ENCODE measurements around the gene SEZ6L. TPM values are rescaled to one million over a fixed set of nuclear protein-coding genes. Genes with fewer than 3 reads are reported as not detected.

The SEZ6L gene
- total RNA-seq, 1 donor from 2014 or later: not detected

- no peak for DNase-seq (ENCODE audit: low read depth, low spot score)
These were observed 70.3 kb downstream of the SEZ6L start for GRCh38 chr22:26239581-26239980.

DNA sequence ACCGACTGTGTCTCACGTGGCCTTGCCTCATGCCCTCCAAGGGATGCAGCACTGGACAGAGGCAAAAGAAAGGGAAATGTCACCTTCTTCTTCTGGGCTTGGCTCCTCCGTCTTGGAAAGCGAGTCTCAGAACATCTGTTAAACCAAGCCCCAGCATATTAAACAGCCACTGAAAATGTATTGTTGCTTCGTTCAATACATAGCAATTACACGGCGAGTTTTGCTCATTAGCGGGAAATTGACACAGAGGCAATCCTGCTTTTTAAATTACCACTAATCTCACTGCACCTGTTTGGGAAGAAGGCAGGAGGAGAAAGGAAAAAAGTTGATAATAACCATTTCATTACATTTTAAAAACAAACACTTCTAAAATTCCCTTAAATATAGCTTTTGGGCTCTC is 72.1 kb downstream of the SEZ6L start:
- no peak for DNase-seq (ENCODE audit: low read depth, low spot score)

DNA sequence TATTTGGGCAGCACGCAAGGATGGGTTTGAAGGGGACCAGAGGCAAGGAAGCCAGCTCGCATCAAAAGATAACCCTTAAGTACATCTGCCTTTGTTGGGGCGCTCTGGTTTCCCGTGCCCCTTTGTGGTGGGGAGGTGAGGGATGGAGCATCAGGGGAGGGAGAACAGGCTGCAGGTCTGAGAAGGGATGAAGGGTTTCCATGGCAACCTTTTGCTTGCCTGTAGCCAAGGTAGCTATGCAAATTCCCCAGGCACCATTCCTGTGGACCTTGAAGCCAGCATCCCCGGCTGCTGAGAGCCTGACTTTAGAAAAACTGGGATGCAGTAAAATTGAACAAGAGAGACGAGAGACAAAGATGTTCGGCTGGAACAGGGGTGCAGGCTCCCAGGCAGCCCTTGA is 75.7 kb downstream of the SEZ6L start:
- no peak for DNase-seq (ENCODE audit: low read depth, low spot score)

- DNase-seq (ENCODE audit: low read depth, low spot score): no peak
These were observed 77.3 kb downstream of the SEZ6L start for GRCh38 chr22:26246552-26246951.

- DNase-seq (ENCODE audit: low read depth, low spot score): no peak
These were observed 82.6 kb downstream of the SEZ6L start for GRCh38 chr22:26251869-26252268.

DNA sequence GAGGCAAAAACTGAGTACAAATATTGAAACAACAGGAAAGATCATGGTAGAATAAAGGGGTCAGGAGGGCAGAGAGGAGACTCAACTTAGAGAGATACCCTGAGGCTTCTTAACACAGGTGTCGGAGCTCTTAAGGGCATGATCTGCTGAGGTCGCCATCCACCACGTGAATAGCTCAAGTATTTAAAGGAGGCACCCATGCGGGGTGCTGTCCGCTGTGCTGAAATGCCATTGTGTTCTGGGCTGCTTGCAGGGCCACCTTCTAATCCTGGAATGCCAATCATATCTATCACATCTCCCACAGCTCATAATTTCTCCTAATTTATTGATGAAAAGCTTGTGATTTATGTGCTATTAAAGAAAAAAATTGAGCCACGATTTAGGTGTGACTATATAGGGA is 90.2 kb downstream of the SEZ6L start:
- no peak for DNase-seq (ENCODE audit: low read depth, low spot score)

DNA sequence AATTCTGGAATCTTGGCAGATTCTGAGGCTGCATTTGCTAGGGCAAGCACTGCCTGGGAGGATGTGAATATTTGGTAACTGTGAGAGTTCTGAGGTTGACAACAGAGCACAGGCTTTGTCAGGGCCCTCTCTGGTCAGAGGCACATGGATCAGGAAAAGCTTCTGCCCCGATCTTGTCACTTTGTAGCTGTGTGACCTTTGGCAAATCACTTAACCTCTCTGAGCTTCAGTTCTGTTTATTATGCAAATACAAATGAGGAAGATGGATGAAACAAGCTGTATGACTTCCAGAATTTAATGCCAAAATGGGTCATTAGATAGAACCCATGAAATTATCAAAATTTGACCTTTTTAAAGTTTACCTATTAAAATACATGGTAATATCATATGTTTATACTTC is 94.9 kb downstream of the SEZ6L start:
- no peak for DNase-seq (ENCODE audit: low read depth, low spot score)

- DNase-seq (ENCODE audit: low read depth, low spot score): no peak
These were observed 96.0 kb downstream of the SEZ6L start for GRCh38 chr22:26265281-26265680.

GRCh38 chr22:26265909-26266308 is 96.6 kb downstream of the SEZ6L start:
- no peak for DNase-seq (ENCODE audit: low read depth, low spot score)

- no peak for DNase-seq (ENCODE audit: low read depth, low spot score)
These were observed 98.6 kb downstream of the SEZ6L start for GRCh38 chr22:26267856-26268255.

GRCh38 chr22:26269572-26269971 is 100.3 kb downstream of the SEZ6L start:
- no peak for DNase-seq (ENCODE audit: low read depth, low spot score)

DNA sequence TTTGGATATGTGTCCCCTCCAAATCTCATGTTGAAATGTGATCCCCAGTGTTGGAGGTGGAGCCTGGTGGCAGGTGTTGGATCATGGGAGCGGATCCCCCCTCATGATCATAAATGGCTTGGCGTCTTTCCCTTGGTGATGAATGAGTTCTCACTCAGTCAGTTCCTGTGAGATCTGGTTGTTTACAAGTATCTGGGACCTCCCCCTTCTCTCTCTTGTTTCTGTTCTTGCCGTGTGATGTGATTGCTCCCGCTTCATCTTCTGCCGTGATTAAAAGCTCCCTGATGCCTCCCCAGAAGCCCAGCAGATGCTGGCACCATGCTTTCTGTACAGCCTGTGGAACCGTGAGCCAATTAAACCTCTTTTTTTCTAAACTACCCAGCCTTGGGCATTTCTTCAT is 102.2 kb downstream of the SEZ6L start:
- no peak for DNase-seq (ENCODE audit: low read depth, low spot score)

DNA sequence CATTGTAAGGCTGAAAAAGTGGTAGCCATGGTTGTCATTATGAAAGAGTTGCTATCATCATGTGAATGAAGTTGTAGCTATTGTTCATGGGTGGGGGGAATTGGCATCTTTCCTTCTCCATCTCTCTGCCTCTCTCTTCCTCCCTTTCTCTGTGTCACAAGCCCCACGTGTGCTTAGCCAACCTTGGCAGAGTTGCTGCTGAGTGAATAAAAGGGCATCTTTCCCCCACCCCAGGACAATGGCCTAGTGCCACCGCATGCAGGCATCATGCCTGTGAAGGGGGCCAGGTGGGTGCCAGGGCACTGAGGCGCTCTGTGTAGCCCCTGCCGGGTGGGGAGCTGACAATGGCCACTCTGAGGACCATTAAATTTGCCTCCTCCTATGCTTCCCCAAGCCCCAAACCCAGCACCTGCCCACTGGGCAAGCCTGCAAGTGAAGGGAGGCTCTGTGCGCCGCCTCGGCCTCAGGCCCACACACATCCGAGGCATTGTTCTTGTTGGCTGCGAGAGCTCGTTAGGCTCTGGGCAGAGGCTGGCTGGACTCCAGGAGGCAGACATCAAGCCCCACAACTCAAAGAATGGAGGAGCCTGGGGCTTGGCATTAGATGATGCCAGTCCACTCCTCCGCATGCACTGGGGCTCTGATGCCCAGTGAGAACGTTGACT is 103.9 kb downstream of the SEZ6L start:
- no peak for DNase-seq (ENCODE audit: low read depth, low spot score)

DNA sequence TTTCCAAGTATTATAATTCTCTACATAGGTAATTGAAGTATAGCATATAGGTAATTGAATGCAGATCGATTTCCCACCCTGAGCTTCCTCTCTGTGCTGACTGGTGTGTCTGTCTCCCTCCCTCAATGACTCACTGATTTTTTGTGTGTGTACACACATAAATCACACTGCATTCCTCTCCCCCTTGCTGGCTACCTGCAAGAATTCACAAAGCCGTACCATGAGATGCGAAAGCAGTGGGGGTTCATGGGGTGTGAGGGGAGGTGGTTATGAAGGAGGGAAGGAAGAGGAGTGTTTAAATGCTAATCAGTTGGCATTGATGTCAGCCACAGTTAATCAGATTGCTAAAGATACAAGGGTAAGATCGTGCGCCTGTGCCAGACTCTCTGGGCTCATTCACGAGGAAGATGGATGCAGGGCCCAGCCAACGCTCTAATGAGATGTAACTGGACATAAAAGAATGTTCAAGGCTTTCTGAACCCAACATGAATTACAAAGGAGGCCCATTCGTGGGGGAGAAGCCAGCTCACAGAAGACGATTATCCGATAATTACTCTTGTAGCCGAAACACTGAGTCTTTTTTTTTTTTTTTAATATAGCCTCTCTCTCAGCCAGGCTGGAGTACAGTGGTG is 107.4 kb downstream of the SEZ6L start:
- DNase-seq (ENCODE audit: low read depth, low spot score): no peak

- DNase-seq (ENCODE audit: low read depth, low spot score): no peak
These were observed 112.7 kb downstream of the SEZ6L start for GRCh38 chr22:26281941-26282340.

GRCh38 chr22:26283330-26283729 is 114.1 kb downstream of the SEZ6L start:
- DNase-seq (ENCODE audit: low read depth, low spot score): no peak

GRCh38 chr22:26285632-26286031 is 116.4 kb downstream of the SEZ6L start:
- DNase-seq (ENCODE audit: low read depth, low spot score): no peak

GRCh38 chr22:26286091-26286820 is 117.0 kb downstream of the SEZ6L start:
- no peak for DNase-seq (ENCODE audit: low read depth, low spot score)

DNA sequence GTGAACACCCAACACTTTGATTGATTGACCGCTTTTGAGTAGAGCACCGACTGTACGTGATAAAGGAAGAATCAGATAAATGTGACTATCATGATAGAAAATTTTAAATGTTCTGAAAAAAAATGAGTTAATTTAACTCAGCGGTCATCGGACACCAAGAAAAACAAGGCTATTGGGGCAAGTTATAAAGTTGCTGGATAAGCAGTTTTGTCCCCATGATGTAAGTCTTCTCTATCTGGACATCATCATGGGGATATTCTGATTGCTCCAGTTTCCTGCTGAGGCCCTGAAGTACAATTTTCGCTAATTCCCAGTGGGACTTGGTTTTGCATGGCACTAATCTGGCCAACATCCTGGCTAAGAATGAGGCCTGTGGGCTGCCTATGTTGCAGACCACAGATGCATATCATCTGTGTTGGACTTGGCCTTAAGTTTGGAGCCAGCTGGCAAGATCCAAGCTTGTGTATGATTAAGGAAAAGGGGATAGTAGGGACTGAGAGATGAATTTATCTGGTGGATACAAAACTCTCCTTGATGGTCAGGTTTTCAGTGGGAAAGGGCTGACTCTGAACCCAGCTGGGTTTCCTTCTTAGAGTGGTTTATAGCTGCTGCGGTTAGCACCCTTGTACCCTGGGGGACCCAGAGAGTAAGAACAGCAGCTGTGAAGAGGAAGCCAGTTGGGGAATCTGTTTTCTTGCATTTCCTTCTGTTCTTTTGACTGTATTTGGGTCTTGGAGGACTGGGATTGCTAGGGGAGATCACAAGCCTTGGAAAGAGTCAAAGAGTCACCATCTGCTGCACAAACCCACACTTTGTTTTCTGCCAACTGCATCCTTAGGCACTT is 118.3 kb downstream of the SEZ6L start:
- no peak for DNase-seq (ENCODE audit: low read depth, low spot score)

DNA sequence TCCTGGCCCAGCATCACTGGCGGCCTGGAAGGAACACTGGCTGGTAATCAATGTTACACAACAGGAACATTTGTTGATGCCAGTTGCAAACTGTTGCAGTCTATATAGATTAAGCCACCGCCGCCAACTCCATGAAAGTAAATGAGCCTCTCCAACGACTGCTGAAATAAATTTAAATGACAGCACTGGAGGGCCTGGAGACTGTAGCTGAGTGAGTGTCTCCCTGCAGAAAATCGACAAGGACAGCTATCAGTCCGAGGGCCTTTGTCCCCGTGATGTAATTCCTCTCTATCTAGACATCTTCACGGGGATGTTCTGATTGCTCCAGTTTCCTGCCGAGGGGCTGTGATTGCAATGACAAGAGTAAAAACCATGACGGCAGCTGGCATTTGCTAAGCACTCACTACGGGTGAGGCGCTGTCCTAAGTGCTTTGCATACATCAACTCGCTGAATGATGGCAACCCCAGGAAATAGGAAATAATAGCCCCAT is 120.4 kb downstream of the SEZ6L start:
- no peak for DNase-seq (ENCODE audit: low read depth, low spot score)

- no peak for DNase-seq (ENCODE audit: low read depth, low spot score)
These were observed 122.8 kb downstream of the SEZ6L start for GRCh38 chr22:26291940-26292666.
